HG03575 (cell line): ENCODE data around the gene AFAP1.

Experiments
- ATAC-seq: cut with Tn5 transposase; IDR thresholded peaks from one replicate; pipeline ENCODE4 v1.9.1; 2021; ENCODE audit not compliant: unreplicated experiment, insufficient number of reproducible peaks, low FRiP score; ENCODE audit errors: extremely low read depth

AFAP1 gene

GRCh38 chr4:7831858-7832730 lies 107.6 kb downstream of the AFAP1 start:
- no peak for ATAC-seq

GRCh38 chr4:7831330-7831729 lies 108.3 kb downstream of the AFAP1 start:
- no peak for ATAC-seq

GRCh38 chr4:7830747-7831146 lies 108.9 kb downstream of the AFAP1 start:
- ATAC-seq, result no peak

GRCh38 chr4:7829652-7830580 lies 109.7 kb downstream of the AFAP1 start:
- ATAC-seq, result no peak

- ATAC-seq, result no peak
These were observed 110.8 kb downstream of the AFAP1 start for GRCh38 chr4:7828793-7829301.

GRCh38 chr4:7828011-7828720 lies 111.5 kb downstream of the AFAP1 start:
- ATAC-seq, result no peak

GRCh38 chr4:7827566-7827965 lies 112.1 kb downstream of the AFAP1 start:
- no peak for ATAC-seq

- ATAC-seq, result no peak
These were observed 112.8 kb downstream of the AFAP1 start for GRCh38 chr4:7826909-7827306.

GRCh38 chr4:7826176-7826908 lies 113.3 kb downstream of the AFAP1 start:
- ATAC-seq, result no peak

- ATAC-seq, result no peak
These were observed 115.4 kb downstream of the AFAP1 start for GRCh38 chr4:7824218-7824617.

GRCh38 chr4:7823416-7823824 lies 116.2 kb downstream of the AFAP1 start:
- ATAC-seq, result no peak

GRCh38 chr4:7822877-7823276 lies 116.8 kb downstream of the AFAP1 start:
- ATAC-seq, result no peak

GRCh38 chr4:7822137-7822505 lies 117.5 kb downstream of the AFAP1 start:
- no peak for ATAC-seq

GRCh38 chr4:7821245-7822136 lies 118.2 kb downstream of the AFAP1 start:
- no peak for ATAC-seq

GRCh38 chr4:7820031-7820818 lies 119.4 kb downstream of the AFAP1 start:
- no peak for ATAC-seq

- ATAC-seq, result no peak
These were observed 120.2 kb downstream of the AFAP1 start for GRCh38 chr4:7819446-7819845.

- ATAC-seq, result no peak
These were observed 121.2 kb downstream of the AFAP1 start for GRCh38 chr4:7818399-7818911.
